ENCODE measurements around the gene GLIS1.

The GLIS1 gene

GRCh38 chr1:53615101-53615500 is 123.9 kb downstream of the GLIS1 start:
- Histone ChIP-seq H3K36me3 (ENCODE audit: control insufficient read depth, insufficient read depth, low read length) (no peaks in the 10 kb centered on the region), H3K4me3 (ENCODE audit: extremely low read depth, insufficient read depth, low read length, poor library complexity, severe bottlenecking) (no peak overlapping the region), H3K27ac (ENCODE audit: low read depth, low read length, severe bottlenecking) (no peak overlapping the region), H3K9me3 (ENCODE audit: control insufficient read depth, low read length) (peaks cover 12% of the 10 kb centered on the region), H3K4me1 (ENCODE audit: control insufficient read depth, insufficient read depth, low read length, poor library complexity, severe bottlenecking) (no peaks in the 10 kb centered on the region)
- whole genome bisulfite sequencing, 2 experiments (ENCODE audit: insufficient coverage in 2 of 2): 92 to 100% methylated on average over 1 to 3 of the region's 4 CpGs

- no peaks in the 10 kb centered on the region for H3K4me1 ChIP-seq (ENCODE audit: control insufficient read depth, insufficient read depth, low read length, poor library complexity, severe bottlenecking)
- no peak overlapping the region for H3K4me3 ChIP-seq (ENCODE audit: extremely low read depth, insufficient read depth, low read length, poor library complexity, severe bottlenecking)
- no peaks in the 10 kb centered on the region for H3K36me3 ChIP-seq (ENCODE audit: control insufficient read depth, insufficient read depth, low read length)
- peaks cover 12% of the 10 kb centered on the region for H3K9me3 ChIP-seq (ENCODE audit: control insufficient read depth, low read length)
- WGBS, 2 experiments (ENCODE audit: insufficient coverage in 2 of 2): 73 to 80% methylated on average over 8 to 12 of the region's 12 CpGs
- H3K27ac ChIP-seq (ENCODE audit: low read depth, low read length, severe bottlenecking): no peak overlapping the region
These were observed 124.5 kb downstream of the GLIS1 start for GRCh38 chr1:53614231-53615021.

DNA sequence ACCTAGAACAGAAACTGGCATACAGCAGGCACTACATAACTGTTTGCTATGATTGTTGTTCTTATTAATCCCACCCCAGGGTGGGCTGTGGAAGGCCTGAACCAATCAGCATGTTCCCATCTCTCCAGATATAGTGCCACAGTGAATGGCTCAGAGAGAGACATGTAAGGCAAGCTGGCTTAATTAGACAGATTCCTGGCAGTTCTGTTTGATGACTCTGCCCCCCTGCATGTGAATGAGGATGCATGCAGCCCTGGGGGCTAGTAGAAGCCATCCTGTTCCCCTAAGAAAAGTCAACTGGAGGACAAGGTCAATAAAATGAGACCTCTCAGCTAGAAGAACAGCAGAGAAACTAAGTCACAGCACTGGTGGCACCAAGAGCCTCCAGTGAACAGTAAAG is 130.3 kb downstream of the GLIS1 start:
- Histone ChIP-seq H3K36me3 (ENCODE audit: control insufficient read depth, insufficient read depth, low read length) (no peaks in the 10 kb centered on the region), H3K27ac (ENCODE audit: low read depth, low read length, severe bottlenecking) (no peak overlapping the region), H3K9me3 (ENCODE audit: control insufficient read depth, low read length) (peaks cover 12% of the 10 kb centered on the region), H3K4me1 (ENCODE audit: control insufficient read depth, insufficient read depth, low read length, poor library complexity, severe bottlenecking) (no peaks in the 10 kb centered on the region), H3K4me3 (ENCODE audit: extremely low read depth, insufficient read depth, low read length, poor library complexity, severe bottlenecking) (no peak overlapping the region)

- peaks cover 12% of the 10 kb centered on the region for H3K9me3 ChIP-seq (ENCODE audit: control insufficient read depth, low read length)
- H3K4me3 ChIP-seq (ENCODE audit: extremely low read depth, insufficient read depth, low read length, poor library complexity, severe bottlenecking): no peak overlapping the region
- H3K27ac ChIP-seq (ENCODE audit: low read depth, low read length, severe bottlenecking): no peak overlapping the region
- no peaks in the 10 kb centered on the region for H3K4me1 ChIP-seq (ENCODE audit: control insufficient read depth, insufficient read depth, low read length, poor library complexity, severe bottlenecking)
- H3K36me3 ChIP-seq (ENCODE audit: control insufficient read depth, insufficient read depth, low read length): no peaks in the 10 kb centered on the region
- WGBS, 2 experiments (ENCODE audit: insufficient coverage in 2 of 2): 89 to 100% methylated on average over 1 of the region's 2 CpGs
These were observed 130.9 kb downstream of the GLIS1 start for GRCh38 chr1:53608071-53608470.

DNA sequence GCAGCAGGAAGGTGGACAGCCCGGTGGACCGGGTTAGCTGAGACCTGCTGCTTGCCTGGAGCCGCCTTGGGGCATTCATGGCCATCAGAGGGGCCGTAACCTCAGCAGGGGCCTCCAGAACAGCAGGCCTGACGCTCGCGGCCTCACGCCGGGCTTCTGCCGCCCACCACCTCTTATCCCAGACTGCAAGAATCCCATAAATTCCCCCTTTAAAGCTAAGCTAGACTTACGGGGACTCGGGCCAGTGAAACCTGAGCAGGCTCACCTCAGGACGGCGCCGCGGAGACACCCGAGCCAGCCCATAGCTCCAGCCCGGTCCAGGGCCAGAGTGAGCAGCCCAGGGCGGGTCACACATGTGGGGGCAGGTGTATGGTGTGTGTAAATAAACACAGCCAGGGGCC is 132.3 kb downstream of the GLIS1 start:
- H3K4me1 ChIP-seq (ENCODE audit: control insufficient read depth, insufficient read depth, low read length, poor library complexity, severe bottlenecking): no peaks in the 10 kb centered on the region
- no peak overlapping the region for H3K27ac ChIP-seq (ENCODE audit: low read depth, low read length, severe bottlenecking)
- H3K9me3 ChIP-seq (ENCODE audit: control insufficient read depth, low read length): peaks cover 11% of the 10 kb centered on the region
- no peaks in the 10 kb centered on the region for H3K36me3 ChIP-seq (ENCODE audit: control insufficient read depth, insufficient read depth, low read length)
- H3K4me3 ChIP-seq (ENCODE audit: extremely low read depth, insufficient read depth, low read length, poor library complexity, severe bottlenecking): no peak overlapping the region
- 37 to 41% methylated on average over 16 to 18 of the region's 19 CpGs for whole genome bisulfite sequencing, 2 experiments (ENCODE audit: insufficient coverage in 2 of 2)

DNA sequence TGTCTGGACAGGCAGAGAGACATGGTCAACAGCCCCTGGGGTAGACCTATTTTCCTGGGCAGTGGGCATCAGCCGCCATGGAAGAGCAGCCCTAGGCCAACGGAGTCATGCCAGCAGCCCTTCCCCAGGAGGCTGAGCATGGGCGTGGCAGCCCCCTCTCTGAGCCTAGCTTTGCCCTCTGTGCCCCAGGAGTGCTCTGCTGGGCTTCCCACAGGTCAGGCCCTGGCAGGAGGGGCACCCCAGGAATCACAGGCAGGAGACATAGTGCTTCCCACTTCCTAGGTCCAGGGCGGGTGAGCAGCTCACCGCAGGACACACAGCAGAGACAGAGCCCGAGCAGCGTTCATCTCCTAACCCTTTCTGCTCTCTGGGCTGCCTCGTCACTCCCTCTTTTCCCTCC is 132.8 kb downstream of the GLIS1 start:
- Histone ChIP-seq H3K36me3 (ENCODE audit: control insufficient read depth, insufficient read depth, low read length) (no peaks in the 10 kb centered on the region), H3K4me1 (ENCODE audit: control insufficient read depth, insufficient read depth, low read length, poor library complexity, severe bottlenecking) (no peaks in the 10 kb centered on the region), H3K27ac (ENCODE audit: low read depth, low read length, severe bottlenecking) (no peak overlapping the region), H3K4me3 (ENCODE audit: extremely low read depth, insufficient read depth, low read length, poor library complexity, severe bottlenecking) (no peak overlapping the region), H3K9me3 (ENCODE audit: control insufficient read depth, low read length) (peaks cover 7% of the 10 kb centered on the region)
- 85 to 93% methylated on average over 4 to 8 of the region's 8 CpGs for WGBS, 2 experiments (ENCODE audit: insufficient coverage in 2 of 2)

GRCh38 chr1:53605181-53605580 is 133.8 kb downstream of the GLIS1 start:
- H3K9me3 ChIP-seq (ENCODE audit: control insufficient read depth, low read length): no peaks in the 10 kb centered on the region
- WGBS, 2 experiments (ENCODE audit: insufficient coverage in 2 of 2): 82 to 88% methylated on average over 8 of the region's 8 CpGs
- no peak overlapping the region for H3K27ac ChIP-seq (ENCODE audit: low read depth, low read length, severe bottlenecking)
- no peaks in the 10 kb centered on the region for H3K4me1 ChIP-seq (ENCODE audit: control insufficient read depth, insufficient read depth, low read length, poor library complexity, severe bottlenecking)
- no peak overlapping the region for H3K4me3 ChIP-seq (ENCODE audit: extremely low read depth, insufficient read depth, low read length, poor library complexity, severe bottlenecking)
- H3K36me3 ChIP-seq (ENCODE audit: control insufficient read depth, insufficient read depth, low read length): no peaks in the 10 kb centered on the region

- WGBS, 2 experiments (ENCODE audit: insufficient coverage in 2 of 2): 72 to 73% methylated on average over 5 of the region's 5 CpGs
These were observed 134.6 kb downstream of the GLIS1 start for GRCh38 chr1:53604291-53604919.

GRCh38 chr1:53603431-53603830 is 135.5 kb downstream of the GLIS1 start:
- Histone ChIP-seq H3K4me1 (ENCODE audit: control insufficient read depth, insufficient read depth, low read length, poor library complexity, severe bottlenecking) (no peaks in the 10 kb centered on the region), H3K9me3 (ENCODE audit: control insufficient read depth, low read length) (no peaks in the 10 kb centered on the region)
- 91 to 97% methylated on average over 5 to 6 of the region's 6 CpGs for WGBS, 2 experiments (ENCODE audit: insufficient coverage in 2 of 2)

More at GRCh38 chr1:53604291-53604919, 134.6 kb downstream of the GLIS1 start:
- no peaks in the 10 kb centered on the region for H3K36me3 ChIP-seq (ENCODE audit: control insufficient read depth, insufficient read depth, low read length)
- no peak overlapping the region for H3K27ac ChIP-seq (ENCODE audit: low read depth, low read length, severe bottlenecking)
- no peaks in the 10 kb centered on the region for H3K9me3 ChIP-seq (ENCODE audit: control insufficient read depth, low read length)
- H3K4me1 ChIP-seq (ENCODE audit: control insufficient read depth, insufficient read depth, low read length, poor library complexity, severe bottlenecking): no peaks in the 10 kb centered on the region
- no peak overlapping the region for H3K4me3 ChIP-seq (ENCODE audit: extremely low read depth, insufficient read depth, low read length, poor library complexity, severe bottlenecking)

DNA sequence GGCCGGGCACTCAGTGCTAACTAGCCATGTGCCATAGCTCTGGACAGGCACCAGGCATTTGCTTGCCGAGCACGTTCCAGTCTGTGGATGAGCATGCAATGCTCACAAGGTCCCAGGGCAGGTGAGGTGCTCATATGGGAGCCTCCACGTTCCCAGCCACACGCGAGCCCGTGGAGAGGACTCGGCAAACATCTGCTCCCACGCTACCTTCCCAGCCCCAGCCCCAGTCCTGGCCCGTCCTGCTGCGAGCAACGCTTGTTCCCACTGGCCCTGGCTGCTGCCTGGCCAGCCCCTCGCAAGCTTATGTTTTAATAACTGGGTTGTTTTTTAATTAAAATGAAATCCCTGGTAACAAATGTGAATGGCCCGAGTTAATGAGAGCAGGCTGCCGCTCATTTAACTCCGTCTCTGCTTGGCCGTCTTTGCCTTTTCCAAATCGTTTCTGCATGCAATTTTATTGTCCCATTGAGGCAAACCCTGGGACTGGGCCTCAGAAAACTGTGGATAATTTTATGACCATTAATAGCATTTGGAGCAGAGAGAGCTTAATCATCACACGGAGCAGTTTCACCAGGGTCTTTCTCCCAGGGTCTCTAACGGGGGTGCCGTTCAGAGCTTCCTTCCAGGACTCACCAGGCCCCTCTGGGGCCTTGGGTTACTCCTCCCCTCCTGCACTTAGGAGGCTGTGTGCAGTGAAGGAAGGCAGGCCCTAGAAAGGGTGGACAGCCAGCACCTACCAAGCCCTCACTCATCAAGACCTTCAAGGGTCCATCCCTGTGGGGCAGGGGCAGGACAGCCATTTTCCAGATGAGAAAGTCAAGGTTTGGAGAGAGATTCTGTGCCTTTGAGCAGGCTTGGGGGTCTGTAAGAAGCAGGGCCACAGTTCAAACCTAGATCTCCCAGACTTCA is 136.8 kb downstream of the GLIS1 start:
- 90 to 94% methylated on average over 10 to 17 of the region's 21 CpGs for WGBS, 2 experiments (ENCODE audit: insufficient coverage in 2 of 2)
- Histone ChIP-seq H3K9me3 (ENCODE audit: control insufficient read depth, low read length) (no peaks in the 10 kb centered on the region), H3K4me3 (ENCODE audit: extremely low read depth, insufficient read depth, low read length, poor library complexity, severe bottlenecking) (no peak overlapping the region), H3K36me3 (ENCODE audit: control insufficient read depth, insufficient read depth, low read length) (no peaks in the 10 kb centered on the region), H3K4me1 (ENCODE audit: control insufficient read depth, insufficient read depth, low read length, poor library complexity, severe bottlenecking) (no peaks in the 10 kb centered on the region), H3K27ac (ENCODE audit: low read depth, low read length, severe bottlenecking) (no peak overlapping the region)

More at GRCh38 chr1:53603431-53603830, 135.5 kb downstream of the GLIS1 start:
- H3K27ac ChIP-seq (ENCODE audit: low read depth, low read length, severe bottlenecking): no peak overlapping the region
- no peak overlapping the region for H3K4me3 ChIP-seq (ENCODE audit: extremely low read depth, insufficient read depth, low read length, poor library complexity, severe bottlenecking)
- H3K36me3 ChIP-seq (ENCODE audit: control insufficient read depth, insufficient read depth, low read length): no peaks in the 10 kb centered on the region
